Liver (tissue), 9 donors: ENCODE results near the gene LIX1L. TPM values are rescaled to one million over a fixed set of nuclear protein-coding genes. Genes with fewer than 3 reads are reported as not detected.

Experiments
- DNase-seq: peaks from one replicate; pipeline ENCODE4 v3.0.0-alpha.2; 2017; ENCODE audit warnings: low spot score
- H3K27ac ChIP-seq, 2 donors: one replicate each; pipeline ENCODE4 v1.7.0; 2013; ENCODE audit warnings: inconsistent platforms in 2 of 2, low read length in 2 of 2, control low read depth in 1 of 2, low read depth in 1 of 2, mild to moderate bottlenecking in 1 of 2
- H3K27me3 ChIP-seq, 4 donors: one replicate each; pipeline versions ENCODE4 v1.6.1 to v1.7.0; 2013; ENCODE audit warnings: low read length in 3 of 4, inconsistent platforms in 1 of 4, mild to moderate bottlenecking in 1 of 4, moderate library complexity in 1 of 4; ENCODE audit not compliant: control insufficient read depth in 4 of 4, insufficient read depth in 4 of 4
- H3K36me3 ChIP-seq, 4 donors: one replicate each; pipeline versions ENCODE4 v1.6.1 to v1.7.0; 2013; ENCODE audit warnings: low read length in 3 of 4, mild to moderate bottlenecking in 3 of 4, low read depth in 1 of 4, moderate library complexity in 1 of 4; ENCODE audit not compliant: control insufficient read depth in 4 of 4, insufficient read depth in 3 of 4
- H3K4me1 ChIP-seq, 4 donors: one replicate each; pipeline versions ENCODE4 v1.6.1 to v1.7.0; 2013; ENCODE audit warnings: low read length in 3 of 4, mild to moderate bottlenecking in 3 of 4, moderate library complexity in 1 of 4; ENCODE audit not compliant: control insufficient read depth in 4 of 4, insufficient read depth in 4 of 4
- H3K4me3 ChIP-seq, 3 donors: one replicate each; pipeline versions ENCODE4 v1.6.1 to v1.7.0; 2013; ENCODE audit warnings: low read length in 3 of 3, control low read depth in 1 of 3, low read depth in 1 of 3, mild to moderate bottlenecking in 1 of 3
- H3K9ac ChIP-seq, 2 donors: one replicate each; pipeline ENCODE4 v1.7.0; 2013; ENCODE audit warnings: low read length in 2 of 2, mild to moderate bottlenecking in 2 of 2, moderate library complexity in 2 of 2, control low read depth in 1 of 2, low read depth in 1 of 2
- H3K9me3 ChIP-seq, 4 donors: one replicate each; pipeline versions ENCODE4 v1.6.1 to v1.7.0; 2013; ENCODE audit warnings: low read length in 3 of 4; ENCODE audit not compliant: control insufficient read depth in 4 of 4
- ATF3 ChIP-seq: IDR thresholded peaks from 2 replicates; pipeline ENCODE4 v1.6.1; 2016; ENCODE audit warnings: antibody characterized with exemption
- CTCF ChIP-seq: fragments of 150-350 bp; IDR thresholded peaks from 2 replicates; pipeline ENCODE4 v1.5.1; 2017; ENCODE audit warnings: improper control_type of control experiment, low read depth, low read length; ENCODE audit not compliant: missing input control
- EGR1 ChIP-seq, 2 donors: IDR thresholded peaks; 2 replicates each; pipeline ENCODE4 v1.6.1; 2016 to 2018; ENCODE audit warnings: antibody characterized with exemption in 2 of 2, low read depth in 2 of 2
- FOXA1 ChIP-seq: IDR thresholded peaks from 2 replicates; pipeline ENCODE4 v1.6.1; 2016; ENCODE audit warnings: antibody characterized with exemption
- GABPA ChIP-seq, 2 donors: IDR thresholded peaks in 1 of 2; conservative IDR thresholded peaks in 1 of 2; 2 replicates each; pipeline ENCODE4 v1.6.1; 2016; ENCODE audit warnings: antibody characterized with exemption in 2 of 2, mild to moderate bottlenecking in 1 of 2, moderate library complexity in 1 of 2
- HNF4A ChIP-seq, 2 donors: conservative IDR thresholded peaks; 2 replicates each; pipeline ENCODE4 v1.6.1; 2016; ENCODE audit warnings: antibody characterized with exemption in 2 of 2, mild to moderate bottlenecking in 2 of 2
- HNF4G ChIP-seq: IDR thresholded peaks from 2 replicates; pipeline ENCODE4 v1.6.1; 2016; ENCODE audit warnings: antibody characterized with exemption
- MAX ChIP-seq: IDR thresholded peaks from 2 replicates; pipeline ENCODE4 v1.6.1; 2016; ENCODE audit warnings: antibody characterized with exemption
- NR2F2 ChIP-seq: IDR thresholded peaks from 2 replicates; pipeline ENCODE4 v1.6.1; 2016; ENCODE audit warnings: antibody characterized with exemption
- RAD21 ChIP-seq, 2 donors: IDR thresholded peaks; 2 replicates each; pipeline ENCODE4 v1.6.1; 2016; ENCODE audit warnings: antibody characterized with exemption in 2 of 2, mild to moderate bottlenecking in 2 of 2
- REST ChIP-seq: IDR thresholded peaks from 2 replicates; pipeline ENCODE4 v1.6.1; 2016; ENCODE audit warnings: antibody characterized with exemption, mild to moderate bottlenecking
- SP1 ChIP-seq: IDR thresholded peaks from 2 replicates; pipeline ENCODE4 v1.6.1; 2018; ENCODE audit warnings: antibody characterized with exemption, mild to moderate bottlenecking
- TAF1 ChIP-seq: conservative IDR thresholded peaks from 2 replicates; pipeline ENCODE4 v1.6.1; 2016; ENCODE audit warnings: antibody characterized with exemption, mild to moderate bottlenecking
- YY1 ChIP-seq: IDR thresholded peaks from 2 replicates; pipeline ENCODE4 v1.6.1; 2016; ENCODE audit warnings: antibody characterized with exemption, mild to moderate bottlenecking
- ZBTB33 ChIP-seq: IDR thresholded peaks from 2 replicates; pipeline ENCODE4 v1.6.1; 2016; ENCODE audit warnings: antibody characterized with exemption
- polyA plus RNA-seq, 2 donors: library from polyadenylated mRNA; stranded (reverse) in 1 of 2; unstranded in 1 of 2; fragments of 200-250 nt in 1 of 2; fragments of >200 nt in 1 of 2; fragmentation: Nextera tagmentation in 1 of 2; extraction: Ambion mirVana in 1 of 2; gene quantifications; one replicate each; pipeline versions ENCODE4 v1.2.1 to v1.2.3, GENCODE V29; 2013 to 2015
- total RNA-seq, 2 donors: library from RNA; depleted of rRNA; stranded (reverse); fragments of >200 nt; gene quantifications; one replicate each; pipeline ENCODE4 v1.2.3, GENCODE V29; 2014
- donor health status: healthy.
- donor health status: healthy.
- donor health status: healthy.
- donor health status: healthy.
- donor health status: healthy.

LIX1L gene
- total and polyA plus RNA-seq, 4 donors = 4.6 to 8.6 (median 6.3) TPM

GRCh38 chr1:145978471-145978853, 20.6 kb upstream of the LIX1L start:
- TF ChIP-seq ZBTB33 (no peak), RAD21 (IDR thresholded peaks at IDR 0.05) (no peak), TAF1 (no peak), GABPA (IDR thresholded peaks at IDR 0.05 in 1 of 2, conservative IDR thresholded peaks at IDR 0.05 in 1 of 2) (no peak), HNF4A (conservative IDR thresholded peaks at IDR 0.05) (no peak), EGR1 (IDR thresholded peaks at IDR 0.05; ENCODE audit: low read depth in 2 of 2) (no peak), NR2F2 (no peak), CTCF (no peak), YY1 (no peak), SP1 (no peak), FOXA1 (no peak), MAX (no peak), ATF3 (no peak), HNF4G (no peak), REST (no peak)
- no peaks in the 10 kb centered on the region for H3K9me3 ChIP-seq
- DNase-seq = no peak
- H3K9ac ChIP-seq = peak overlapping the region; percentile 19 to 56
- peak overlapping the region; percentile 87 to 93 for H3K27ac ChIP-seq
- H3K4me3 ChIP-seq = no peak overlapping the region
- H3K27me3 ChIP-seq = no peaks in the 10 kb centered on the region
- H3K36me3 ChIP-seq = peaks cover 0 to 8% (median 0%) of the 10 kb centered on the region in 4 donors
- peaks cover 16 to 50% (median 32%) of the 10 kb centered on the region in 4 donors for H3K4me1 ChIP-seq
